GM12875 (cell line): ENCODE measurements around the gene LENG9.
"Not testable (repeated sequence)": the region's sequence is repeated elsewhere in the genome, so short reads cannot be mapped to it uniquely, and the experiment has no call there.

ENCODE experiments used
- H3K4me3 ChIP-seq: one replicate; pipeline ENCODE4 v1.5.1; 2011; ENCODE audit warnings: low read depth, low read length, control low read depth
- CTCF ChIP-seq: IDR thresholded peaks from 2 replicates; pipeline ENCODE4 v1.5.1; 2011; ENCODE audit warnings: low read depth, mild to moderate bottlenecking, control low read depth, inconsistent platforms, low read length, moderate library complexity, borderline replicate concordance; ENCODE audit not compliant: insufficient read depth

The LENG9 gene

GRCh38 chr19:54493967-54494585, 30.5 kb upstream of the LENG9 start:
- no peak for TF ChIP-seq CTCF
- no peak overlapping the region for H3K4me3 ChIP-seq

- H3K4me3 ChIP-seq: not testable (repeated sequence)
Measured at GRCh38 chr19:54493056-54493455, 29.5 kb upstream of the LENG9 start.

- no peak overlapping the region for H3K4me3 ChIP-seq
- TF ChIP-seq CTCF: no peak
Measured at GRCh38 chr19:54492568-54492967, 29.0 kb upstream of the LENG9 start.

GRCh38 chr19:54489766-54490165, 26.2 kb upstream of the LENG9 start:
- H3K4me3 ChIP-seq: no peak overlapping the region
- no peak for TF ChIP-seq CTCF

GRCh38 chr19:54489341-54489740, 25.8 kb upstream of the LENG9 start:
- no peak overlapping the region for H3K4me3 ChIP-seq
- no peak for TF ChIP-seq CTCF

- TF ChIP-seq CTCF: no peak
Measured at GRCh38 chr19:54485851-54486250, 22.3 kb upstream of the LENG9 start.

GRCh38 chr19:54484451-54484850, 20.9 kb upstream of the LENG9 start:
- TF ChIP-seq CTCF: no peak
- no peak overlapping the region for H3K4me3 ChIP-seq

More at GRCh38 chr19:54485851-54486250, 22.3 kb upstream of the LENG9 start:
- no peak overlapping the region for H3K4me3 ChIP-seq

- H3K4me3 ChIP-seq: no peak overlapping the region
- TF ChIP-seq CTCF: no peak
Measured at GRCh38 chr19:54482889-54483288, 19.3 kb upstream of the LENG9 start.
